Measurements from ENCODE around the gene LDB1. TPM values are rescaled to one million over a fixed set of nuclear protein-coding genes. Genes with fewer than 3 reads are reported as not detected.
A peak's percentile ranks its signal among the peaks of the same experiment; 100 is the strongest.

The LDB1 gene
- total RNA-seq, 2 experiments from 2014 or later, result 68.5 to 70.9 TPM

- Mint-ChIP-seq H3K9me3 (no peaks in the 10 kb centered on the region), H3K36me3 (ENCODE audit: low read depth) (no peaks in the 10 kb centered on the region), H3K4me1 (ENCODE audit: low read depth) (peaks cover 33% of the 10 kb centered on the region), H3K27ac (peak overlapping the region; percentile 20), H3K4me3 (peak overlapping the region; percentile 5), H3K27me3 (no peaks in the 10 kb centered on the region)
- CTCF ChIA-PET, result interaction anchor here (0.9 to 11.9 kb wide), 7 partner anchors 12 to 286 kb away, joined by 3 to 151 read pairs (median 4); partner anchors contain the start of genes ARMH3 and KCNIP2
- intact Hi-C loops (cut with micrococcal nuclease), result loop anchor here (5.0 kb wide), 1 partner anchor 345 kb away; no protein-coding TSS in a partner anchor
- DNase-seq, result no peak
- ATAC-seq, result no peak
- POLR2A ChIA-PET, result no interaction called here
- TF ChIP-seq CTCF (IDR thresholded peaks at IDR 0.05), result no peak
Measured at GRCh38 chr10:102067091-102067916, 52.9 kb downstream of the LDB1 start.

- Mint-ChIP-seq H3K4me1 (ENCODE audit: low read depth) (peaks cover 33% of the 10 kb centered on the region), H3K4me3 (peak overlapping the region; percentile 84), H3K36me3 (ENCODE audit: low read depth) (no peaks in the 10 kb centered on the region), H3K27ac (peak overlapping the region; percentile 84), H3K27me3 (no peaks in the 10 kb centered on the region), H3K9me3 (no peaks in the 10 kb centered on the region)
- ChIA-PET POLR2A (no interaction called here), CTCF (interaction anchor here (0.9 to 11.9 kb wide), 8 partner anchors 11 to 285 kb away, joined by 3 to 151 read pairs (median 4); partner anchors contain the start of genes ARMH3 and KCNIP2)
- ATAC-seq, result no peak
- no peak for TF ChIP-seq CTCF (IDR thresholded peaks at IDR 0.05)
- intact Hi-C loops (cut with micrococcal nuclease), result loop anchor here (5.0 kb wide), 1 partner anchor 346 kb away; no protein-coding TSS in a partner anchor
- DNase-seq, result no peak
Measured at GRCh38 chr10:102066399-102067088, 53.6 kb downstream of the LDB1 start.

- peak; percentile 8 for ATAC-seq
- POLR2A ChIA-PET, result interaction anchor here (0.7 to 1.0 kb wide), 2 partner anchors 10 to 38 kb away, joined by 3 to 4 read pairs; no protein-coding TSS in a partner anchor
- Mint-ChIP-seq H3K36me3 (ENCODE audit: low read depth) (no peaks in the 10 kb centered on the region), H3K27me3 (no peaks in the 10 kb centered on the region), H3K9me3 (no peaks in the 10 kb centered on the region), H3K4me3 (peak overlapping the region; percentile 84), H3K4me1 (ENCODE audit: low read depth) (peaks cover 33% of the 10 kb centered on the region), H3K27ac (peak overlapping the region; percentile 84)
- CTCF ChIA-PET, result interaction anchor here (0.7 to 11.9 kb wide), 7 partner anchors 13 to 285 kb away, joined by 3 to 151 read pairs (median 4); partner anchors contain the start of gene KCNIP2
- peak; percentile 33 for DNase-seq
- intact Hi-C loops (cut with micrococcal nuclease), result loop anchor here (5.0 kb wide), 1 partner anchor 347 kb away; no protein-coding TSS in a partner anchor
- no peak for TF ChIP-seq CTCF (IDR thresholded peaks at IDR 0.05)
Measured at GRCh38 chr10:102065561-102066398, 54.4 kb downstream of the LDB1 start.

- Mint-ChIP-seq H3K27ac (peak within 1 kb of the TSS; percentile 90), H3K36me3 (ENCODE audit: low read depth) (no peaks in the 10 kb centered on the region), H3K4me3 (peak within 1 kb of the TSS; percentile 84), H3K4me1 (ENCODE audit: low read depth) (peaks cover 33% of the 10 kb centered on the region), H3K9me3 (no peaks in the 10 kb centered on the region), H3K27me3 (no peaks in the 10 kb centered on the region)
- ChIA-PET POLR2A (interaction anchor here (0.7 to 1.0 kb wide), 2 partner anchors 10 to 39 kb away, joined by 3 to 4 read pairs; no protein-coding TSS in a partner anchor), CTCF (interaction anchor here (0.7 to 11.9 kb wide), 5 partner anchors 13 to 221 kb away, joined by 3 to 151 read pairs (median 5); partner anchors contain the start of gene KCNIP2)
- no peak for TF ChIP-seq CTCF (IDR thresholded peaks at IDR 0.05)
- intact Hi-C loops (cut with micrococcal nuclease), result loop anchor here (5.0 kb wide), 1 partner anchor 347 kb away; no protein-coding TSS in a partner anchor
- DNase-seq (peak; percentile 91), ATAC-seq (peak; percentile 99)
Measured at GRCh38 chr10:102064868-102065560, 55.2 kb downstream of the LDB1 start, which contains the start of gene HPS6. TSS of gene HPS6 (plus strand) at chr10:102065349. CDS start at chr10:102065475, 126 bp downstream.

Measured in activated CD8-positive, alpha-beta T cell treated with anti-CD3 and anti-CD28 coated beads for 36 hours (primary cell).